B cell (primary cell): ENCODE results near the gene HIGD1A. TPM values are rescaled to one million over a fixed set of nuclear protein-coding genes. Genes with fewer than 3 reads are reported as not detected.

Source experiments
- ATAC-seq: fragments of 200-7000 bp; cut with Tn5 transposase; one replicate; pipeline ENCODE4 v1.10.0; 2021; ENCODE audit warnings: low read depth, mild to moderate bottlenecking, moderate number of reproducible peaks, moderate library complexity
- CTCF ChIA-PET: fragments of 350-600 bp; sonication (Branson Sonifier 250); formaldehyde crosslinking; loops from one replicate; lab custom pipeline; 2021; ENCODE audit warnings: antibody characterized with exemption, inconsistent platforms; lab: Charles Lee
- POLR2A ChIA-PET: fragments of 350-600 bp; sonication (Branson Sonifier 250); formaldehyde crosslinking; loops from one replicate; lab custom pipeline; 2021; ENCODE audit warnings: antibody characterized with exemption; lab: Charles Lee
- DNase-seq: peaks from one replicate; pipeline ENCODE4 v3.0.0; 2013
- H2AFZ ChIP-seq: 2 replicates; pipeline ENCODE4 v1.6.1; 2012; ENCODE audit warnings: mild to moderate bottlenecking, low read depth, low read length; ENCODE audit not compliant: insufficient read depth, poor library complexity, severe bottlenecking
- H3K27ac ChIP-seq, 2 donors: 1 replicate in 1 of 2; 2 replicates in 1 of 2; pipeline ENCODE4 v1.5.1; 2012 to 2013; ENCODE audit warnings: low read length in 2 of 2, mild to moderate bottlenecking in 2 of 2, moderate library complexity in 1 of 2
- H3K27me3 ChIP-seq, 4 experiments: fragments of 200-600 bp in 1 of 4; sonication (generic) in 1 of 4; replicated peaks in 1 of 4; 1 replicate in 2 of 4; 2 replicates in 2 of 4; pipeline versions ENCODE4 v1.6.1 to v1.7.0; 2013 to 2016; ENCODE audit warnings: low read length in 3 of 4, mild to moderate bottlenecking in 2 of 4, mixed read lengths in 1 of 4, moderate library complexity in 1 of 4; ENCODE audit not compliant: insufficient read depth in 4 of 4, control insufficient read depth in 3 of 4; ENCODE audit errors: control extremely low read depth in 1 of 4
- H3K36me3 ChIP-seq, 2 experiments: replicated peaks in 1 of 2; 1 replicate in 1 of 2; 2 replicates in 1 of 2; pipeline versions ENCODE4 v1.6.1 to v1.7.1; 2013; ENCODE audit warnings: low read length in 1 of 2; ENCODE audit not compliant: insufficient read depth in 2 of 2, control insufficient read depth in 1 of 2; ENCODE audit errors: control extremely low read depth in 1 of 2, extremely low read depth in 1 of 2
- H3K4me1 ChIP-seq, 2 donors: fragments of 200-600 bp in 1 of 2; sonication (generic) in 1 of 2; 1 replicate in 1 of 2; 2 replicates in 1 of 2; pipeline versions ENCODE4 v1.5.1 to v1.6.1; 2013 to 2017; ENCODE audit warnings: low read length in 2 of 2; ENCODE audit not compliant: control insufficient read depth in 2 of 2, insufficient read depth in 2 of 2
- H3K4me2 ChIP-seq: replicated peaks from 2 replicates; pipeline ENCODE3; 2012; ENCODE audit warnings: mild to moderate bottlenecking, low read depth, low read length; ENCODE audit not compliant: poor library complexity, severe bottlenecking
- H3K4me3 ChIP-seq, 5 experiments: fragments of 200-600 bp in 1 of 5; sonication (generic) in 1 of 5; 1 replicate in 3 of 5; 2 replicates in 2 of 5; pipeline versions ENCODE4 v1.5.1 to v1.7.0; 2011 to 2016; ENCODE audit warnings: low read length in 4 of 5, mild to moderate bottlenecking in 4 of 5, low read depth in 2 of 5, control low read depth in 1 of 5, moderate library complexity in 1 of 5; ENCODE audit not compliant: insufficient read depth in 1 of 5; ENCODE audit errors: control extremely low read depth in 1 of 5, extremely low read depth in 1 of 5
- H3K79me2 ChIP-seq: fragments of 200-600 bp; sonication (generic); one replicate; pipeline ENCODE4 v1.6.0; 2016; ENCODE audit warnings: low read length; ENCODE audit not compliant: control insufficient read depth, insufficient read depth
- H3K9ac ChIP-seq: fragments of 200-600 bp; sonication (generic); 2 replicates; pipeline ENCODE4 v1.6.1; 2017; ENCODE audit warnings: mild to moderate bottlenecking, low read length, moderate library complexity
- H3K9me3 ChIP-seq, 3 donors: one replicate each; pipeline versions ENCODE4 v1.6.1 to v1.7.1; 2013; ENCODE audit warnings: low read length in 2 of 3; ENCODE audit not compliant: control insufficient read depth in 2 of 3, insufficient read depth in 1 of 3; ENCODE audit errors: control extremely low read depth in 1 of 3
- H4K20me1 ChIP-seq: 2 replicates; pipeline ENCODE4 v1.6.0; 2012; ENCODE audit warnings: mild to moderate bottlenecking, low read length; ENCODE audit not compliant: insufficient read depth, control insufficient read depth, poor library complexity, severe bottlenecking
- H3K27ac Mint-ChIP-seq: one replicate; pipeline ENCODE4 v1.8.0; 2021; ENCODE audit warnings: mixed read lengths
- H3K27me3 Mint-ChIP-seq: one replicate; pipeline ENCODE4 v1.8.0; 2021; ENCODE audit warnings: mixed read lengths
- H3K4me1 Mint-ChIP-seq: one replicate; pipeline ENCODE4 v1.8.0; 2021; ENCODE audit warnings: mixed read lengths
- H3K4me3 Mint-ChIP-seq: one replicate; pipeline ENCODE4 v1.8.0; 2021; ENCODE audit warnings: mixed read lengths
- H3K9me3 Mint-ChIP-seq: one replicate; pipeline ENCODE4 v1.8.0; 2022; ENCODE audit warnings: mixed read lengths; ENCODE audit not compliant: insufficient read depth
- EZH2 ChIP-seq: IDR thresholded peaks from 2 replicates; pipeline ENCODE4 v1.6.1; 2012; ENCODE audit warnings: borderline replicate concordance, low read depth, mild to moderate bottlenecking, moderate library complexity, low read length; ENCODE audit not compliant: insufficient read depth, poor library complexity, severe bottlenecking
- WGBS: methylation state at CpG from one replicate; pipeline ENCODE4 v1.1.5; 2013; ENCODE audit warnings: missing lambda C conversion rate; ENCODE audit not compliant: insufficient coverage; 5-methylcytosine and 5-hydroxymethylcytosine counted together
- intact Hi-C: fragments of 100-400 bp; cut with micrococcal nuclease; formaldehyde crosslinking; loops from one replicate; pipeline ENCODE4 v1.10.0; 2022
- polyA plus RNA-seq: library from polyadenylated mRNA; depleted of rRNA; stranded (reverse); fragments of >200 nt; gene quantifications from 2 replicates; pipeline ENCODE4 v1.2.3, GENCODE V29; 2012
- total RNA-seq, 2 donors: library from RNA; stranded (reverse); fragments of 120-200 nt in 1 of 2; gene quantifications; 1 replicate in 1 of 2; 2 replicates in 1 of 2; pipeline versions ENCODE4 v1.2.3 to v1.2.4, GENCODE V29; 2013 to 2022
- TF ChIP-seq, protein P1 (sequence below): fragments of 200-600 bp; IDR thresholded peaks from one replicate; pipeline ENCODE4 v1.8.0; 2022; ENCODE audit warnings: antibody characterized with exemption, mild to moderate bottlenecking

HIGD1A gene
- total and polyA plus RNA-seq, 2 donors (not counting 1 experiment from before 2014, with no cell fraction given): 14.2 to 16.5 TPM

DNA sequence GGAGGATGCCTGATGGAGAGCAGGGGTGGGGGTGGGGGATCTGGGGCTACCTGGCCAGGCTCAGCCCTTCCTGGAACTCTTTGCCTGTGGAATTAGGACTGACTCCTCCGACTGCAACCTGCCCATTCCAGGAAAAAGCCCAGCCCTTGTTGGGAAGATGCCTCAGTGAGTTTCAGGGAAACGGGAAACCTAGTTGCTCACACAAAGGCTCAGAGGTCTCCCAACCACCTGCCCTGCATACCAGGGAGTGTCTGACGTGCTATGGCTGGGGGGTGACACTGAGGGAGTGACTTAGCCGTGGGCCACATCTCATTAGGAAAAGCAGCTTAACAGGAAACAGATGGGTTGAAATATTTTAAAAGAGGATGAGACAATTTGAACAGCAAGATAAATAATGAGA, 43.4 kb upstream of the HIGD1A start:
- Histone ChIP-seq H2AFZ (peak overlapping the region; percentile 33), H3K27me3 (no peaks in the 10 kb centered on the region), H3K79me2 (no peaks in the 10 kb centered on the region), H4K20me1 (no peaks in the 10 kb centered on the region), H3K4me3 (peak overlapping the region in 2 of 5 experiments; percentile 20 to 31), H3K9me3 (no peaks in the 10 kb centered on the region), H3K27ac (peak overlapping the region; percentile 86 to 89), H3K36me3 (no peaks in the 10 kb centered on the region), H3K9ac (peak overlapping the region; percentile 45), H3K4me2 (peak overlapping the region; percentile 68), H3K4me1 (peaks cover 26 to 37% of the 10 kb centered on the region in 2 donors)
- intact Hi-C loops: loop anchor here (5.0 kb wide), 1 partner anchor 45 kb away; the partner anchor contains the start of gene HIGD1A
- Mint-ChIP-seq H3K4me1 (peaks cover 31% of the 10 kb centered on the region), H3K27ac (peak overlapping the region; percentile 89), H3K27me3 (no peaks in the 10 kb centered on the region), H3K4me3 (peak overlapping the region; percentile 76), H3K9me3 (no peaks in the 10 kb centered on the region)
- ChIA-PET POLR2A (no interaction called here), CTCF (interaction anchor here (1.5 to 1.8 kb wide), 4 partner anchors 9 to 68 kb away, joined by 4 to 5 read pairs (median 5); no protein-coding TSS in a partner anchor)
- TF ChIP-seq EZH2: no peak
- TF ChIP-seq, protein P1, sequence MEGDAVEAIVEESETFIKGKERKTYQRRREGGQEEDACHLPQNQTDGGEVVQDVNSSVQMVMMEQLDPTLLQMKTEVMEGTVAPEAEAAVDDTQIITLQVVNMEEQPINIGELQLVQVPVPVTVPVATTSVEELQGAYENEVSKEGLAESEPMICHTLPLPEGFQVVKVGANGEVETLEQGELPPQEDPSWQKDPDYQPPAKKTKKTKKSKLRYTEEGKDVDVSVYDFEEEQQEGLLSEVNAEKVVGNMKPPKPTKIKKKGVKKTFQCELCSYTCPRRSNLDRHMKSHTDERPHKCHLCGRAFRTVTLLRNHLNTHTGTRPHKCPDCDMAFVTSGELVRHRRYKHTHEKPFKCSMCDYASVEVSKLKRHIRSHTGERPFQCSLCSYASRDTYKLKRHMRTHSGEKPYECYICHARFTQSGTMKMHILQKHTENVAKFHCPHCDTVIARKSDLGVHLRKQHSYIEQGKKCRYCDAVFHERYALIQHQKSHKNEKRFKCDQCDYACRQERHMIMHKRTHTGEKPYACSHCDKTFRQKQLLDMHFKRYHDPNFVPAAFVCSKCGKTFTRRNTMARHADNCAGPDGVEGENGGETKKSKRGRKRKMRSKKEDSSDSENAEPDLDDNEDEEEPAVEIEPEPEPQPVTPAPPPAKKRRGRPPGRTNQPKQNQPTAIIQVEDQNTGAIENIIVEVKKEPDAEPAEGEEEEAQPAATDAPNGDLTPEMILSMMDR: no peak
- peak; percentile 28 for ATAC-seq
- 61% methylated on average over 2 of the region's 4 CpGs for WGBS
- DNase-seq: peak; percentile 52
